ENCODE measurements around the gene GCNT4. TPM values are rescaled to one million over a fixed set of nuclear protein-coding genes. Genes with fewer than 3 reads are reported as not detected.

The GCNT4 gene
- total and polyA plus RNA-seq, 2 donors (not counting 3 experiments of a cell fraction or from before 2014, with no cell fraction given): not detected

DNA sequence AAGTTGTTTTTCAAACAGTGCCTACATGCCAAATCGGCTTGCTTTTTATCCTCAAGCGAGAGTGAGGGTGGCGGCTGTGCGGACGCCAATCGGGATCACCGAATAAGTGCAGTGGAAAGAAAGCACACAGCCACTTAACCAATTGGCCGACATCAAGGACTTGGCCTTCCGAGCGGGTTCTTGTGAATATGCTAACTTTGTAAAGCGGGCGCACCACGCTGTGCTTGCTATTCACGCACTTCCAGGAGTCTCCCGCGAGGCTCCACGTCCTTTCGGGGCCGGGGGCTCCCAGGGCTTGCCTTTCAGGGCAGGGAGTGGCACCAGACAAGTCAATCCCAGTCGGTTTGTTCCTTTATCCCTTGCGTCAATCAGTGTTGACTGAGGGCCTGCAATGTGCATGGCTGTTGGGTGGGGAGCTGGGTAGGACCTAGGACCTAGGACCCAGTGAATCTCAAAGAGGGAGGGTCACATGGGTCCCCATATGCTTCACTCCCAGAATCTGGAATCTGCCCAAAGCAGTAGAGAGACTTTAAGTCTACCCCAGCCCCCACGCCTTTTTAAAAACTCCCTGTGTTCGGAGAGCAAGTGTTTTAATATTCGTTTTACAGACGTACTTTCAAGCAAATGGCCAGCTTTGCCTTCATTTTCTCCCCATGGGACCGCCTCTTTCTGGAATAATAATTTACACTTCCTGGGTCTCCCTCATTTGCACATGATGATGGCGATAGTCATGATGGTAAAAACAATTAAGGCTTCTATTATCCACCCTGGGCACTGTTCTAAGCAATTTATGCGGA, 2.0 kb upstream of the GCNT4 start:
- CTCF ChIA-PET: interaction anchor here (0.7 to 1.8 kb wide), 8 partner anchors 13 to 1121 kb away, joined by 3 to 11 read pairs (median 4); partner anchors contain the start of genes ANKRD31 and HMGCR
- Histone ChIP-seq H3K4me2 (ENCODE audit: insufficient read depth, low read length) (peak overlapping the region; percentile 56), H4K20me1 (replicated peaks; ENCODE audit: control insufficient read depth, extremely low read depth, insufficient read depth, low read length) (no peaks in the 10 kb centered on the region), H3K36me3 (ENCODE audit: control insufficient read depth in 2 of 2, extremely low read depth in 1 of 2, insufficient read depth in 2 of 2, low read length in 2 of 2) (no peaks in the 10 kb centered on the region), H3K9me3 (replicated peaks; ENCODE audit: control insufficient read depth, insufficient read depth, low read length) (no peaks in the 10 kb centered on the region), H3K27ac (ENCODE audit: insufficient read depth, low read depth, low read length) (no peak overlapping the region), H3K9me1 (replicated peaks; ENCODE audit: control insufficient read depth, extremely low read depth, insufficient read depth, low read length) (no peaks in the 10 kb centered on the region), H3K79me2 (ENCODE audit: control insufficient read depth, insufficient read depth, low read length) (no peaks in the 10 kb centered on the region), H3K9ac (replicated peaks; ENCODE audit: extremely low read depth, insufficient read depth, low read length) (peak overlapping the region; percentile 38), H2AFZ (ENCODE audit: low read depth, low read length) (peak overlapping the region; percentile 95), H3K4me1 (ENCODE audit: control insufficient read depth, extremely low read depth, insufficient read depth, low read length) (peaks cover 14% of the 10 kb centered on the region), H3K4me3 (replicated peaks in 1 of 3; ENCODE audit: insufficient read depth in 1 of 3, low read depth in 1 of 3, low read length in 3 of 3) (peak overlapping the region; percentile 28 to 51 (median 48)), H3K27me3 (ENCODE audit: control insufficient read depth in 2 of 2, insufficient read depth in 2 of 2, low read length in 2 of 2) (peaks cover 0 to 1% of the 10 kb centered on the region in 2 experiments)
- FAIRE-seq (peak; percentile 71), DNase-seq (ENCODE audit: low read depth, low spot score) (no peak)
- dilution Hi-C loops (cut with MboI; ENCODE audit: extremely low pct_ligation_motif_present, low sequenced_read_pairs): no loop called here
- intact Hi-C loops (cut with micrococcal nuclease): loop anchor here (5.0 to 10.0 kb wide), 6 partner anchors 117 to 1123 kb away; partner anchors contain the start of genes ANKRD31 and POC5
- no TSS peak for BruUV-seq (replicated peaks)
- TF ChIP-seq EZH2 (IDR thresholded peaks at IDR 0.05; ENCODE audit: borderline replicate concordance, low read depth, low read length, severe bottlenecking) (peak; percentile 22), FOS (IDR thresholded peaks at IDR 0.05; ENCODE audit: borderline replicate concordance, insufficient read depth, low read length) (no peak)
- POLR2A ChIA-PET: no interaction called here

DNA sequence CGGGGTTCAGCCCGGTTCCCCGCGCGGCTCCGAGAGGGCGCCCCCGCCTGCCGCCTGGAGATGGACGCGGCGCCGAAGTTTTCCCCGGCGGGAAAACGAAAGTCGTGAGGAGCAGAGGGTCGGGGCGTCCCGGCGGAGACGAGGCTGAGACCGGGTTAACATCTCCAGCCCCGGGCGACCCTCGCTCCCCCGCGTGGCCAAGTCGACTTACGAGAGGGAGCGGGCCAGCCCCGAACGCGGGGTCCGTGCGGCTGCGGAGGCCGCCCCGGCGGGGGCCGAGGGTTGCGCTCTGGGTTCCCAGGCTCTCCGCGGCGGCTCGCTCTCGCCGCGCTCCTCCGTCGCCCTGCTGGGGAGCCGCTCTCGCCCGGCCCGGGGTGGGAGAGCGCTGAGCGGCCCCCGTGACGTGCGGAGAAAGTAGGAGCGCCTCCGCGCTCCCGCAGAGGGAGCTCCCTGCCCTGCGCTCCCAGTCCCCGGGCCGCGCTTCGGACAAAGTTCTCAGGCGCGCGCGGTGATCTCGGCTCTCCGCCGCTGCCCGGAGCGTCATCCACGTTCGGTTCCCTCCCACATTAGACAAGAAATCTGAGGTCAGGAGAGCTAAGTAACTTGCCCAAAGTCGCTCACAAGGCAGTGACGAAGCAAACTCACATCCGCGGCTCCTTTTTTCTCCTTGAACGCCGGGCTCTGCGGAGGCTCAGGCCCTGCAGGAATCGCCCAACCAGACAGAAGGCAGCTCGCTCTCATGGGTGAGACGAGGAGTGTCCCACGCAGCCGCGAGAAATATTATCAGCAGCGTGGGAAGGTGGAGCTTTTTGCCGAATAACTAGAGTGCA, 1.2 kb upstream of the GCNT4 start:
- dilution Hi-C loops (cut with MboI; ENCODE audit: extremely low pct_ligation_motif_present, low sequenced_read_pairs): no loop called here

More for the DNA sequence above, 1.2 kb upstream of the GCNT4 start:
- peaks cover 14% of the 10 kb centered on the region for H3K4me1 ChIP-seq (ENCODE audit: control insufficient read depth, extremely low read depth, insufficient read depth, low read length)
- H2AFZ ChIP-seq (ENCODE audit: low read depth, low read length): peak overlapping the region; percentile 95
- H3K79me2 ChIP-seq (ENCODE audit: control insufficient read depth, insufficient read depth, low read length): no peaks in the 10 kb centered on the region
- no peaks in the 10 kb centered on the region for H4K20me1 ChIP-seq (replicated peaks; ENCODE audit: control insufficient read depth, extremely low read depth, insufficient read depth, low read length)
- H3K4me2 ChIP-seq (ENCODE audit: insufficient read depth, low read length): peak overlapping the region; percentile 56
- peak overlapping the region; percentile 38 for H3K9ac ChIP-seq (replicated peaks; ENCODE audit: extremely low read depth, insufficient read depth, low read length)
- H3K27me3 ChIP-seq (ENCODE audit: control insufficient read depth in 2 of 2, insufficient read depth in 2 of 2, low read length in 2 of 2): peaks cover 0 to 2% of the 10 kb centered on the region in 2 experiments
- TF ChIP-seq POLR2A (IDR thresholded peaks at IDR 0.05; ENCODE audit: low read depth, low read length) (no peak), EZH2 (IDR thresholded peaks at IDR 0.05; ENCODE audit: borderline replicate concordance, low read depth, low read length, severe bottlenecking) (peak; percentile 1), MYC (IDR thresholded peaks at IDR 0.05; ENCODE audit: low read depth, low read length) (no peak), FOS (IDR thresholded peaks at IDR 0.05; ENCODE audit: borderline replicate concordance, insufficient read depth, low read length) (no peak), JUN (IDR thresholded peaks at IDR 0.05; ENCODE audit: borderline replicate concordance, insufficient read depth, insufficient read length, low read depth) (no peak), POLR2AphosphoS5 (IDR thresholded peaks at IDR 0.05; ENCODE audit: insufficient read depth, low read depth, low read length) (no peak), GATA2 (IDR thresholded peaks at IDR 0.05; ENCODE audit: insufficient read depth, insufficient read length, low read depth, low read length) (no peak)
- TF ChIP-seq, protein P1, sequence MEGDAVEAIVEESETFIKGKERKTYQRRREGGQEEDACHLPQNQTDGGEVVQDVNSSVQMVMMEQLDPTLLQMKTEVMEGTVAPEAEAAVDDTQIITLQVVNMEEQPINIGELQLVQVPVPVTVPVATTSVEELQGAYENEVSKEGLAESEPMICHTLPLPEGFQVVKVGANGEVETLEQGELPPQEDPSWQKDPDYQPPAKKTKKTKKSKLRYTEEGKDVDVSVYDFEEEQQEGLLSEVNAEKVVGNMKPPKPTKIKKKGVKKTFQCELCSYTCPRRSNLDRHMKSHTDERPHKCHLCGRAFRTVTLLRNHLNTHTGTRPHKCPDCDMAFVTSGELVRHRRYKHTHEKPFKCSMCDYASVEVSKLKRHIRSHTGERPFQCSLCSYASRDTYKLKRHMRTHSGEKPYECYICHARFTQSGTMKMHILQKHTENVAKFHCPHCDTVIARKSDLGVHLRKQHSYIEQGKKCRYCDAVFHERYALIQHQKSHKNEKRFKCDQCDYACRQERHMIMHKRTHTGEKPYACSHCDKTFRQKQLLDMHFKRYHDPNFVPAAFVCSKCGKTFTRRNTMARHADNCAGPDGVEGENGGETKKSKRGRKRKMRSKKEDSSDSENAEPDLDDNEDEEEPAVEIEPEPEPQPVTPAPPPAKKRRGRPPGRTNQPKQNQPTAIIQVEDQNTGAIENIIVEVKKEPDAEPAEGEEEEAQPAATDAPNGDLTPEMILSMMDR (IDR thresholded peaks at IDR 0.05; ENCODE audit: extremely low read depth in 1 of 2, insufficient read depth in 1 of 2, low read depth in 1 of 2, low read length in 2 of 2): peak in 1 of 2 donors; percentile 8
- TF ChIP-seq, protein P2, sequence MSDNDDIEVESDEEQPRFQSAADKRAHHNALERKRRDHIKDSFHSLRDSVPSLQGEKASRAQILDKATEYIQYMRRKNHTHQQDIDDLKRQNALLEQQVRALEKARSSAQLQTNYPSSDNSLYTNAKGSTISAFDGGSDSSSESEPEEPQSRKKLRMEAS (IDR thresholded peaks at IDR 0.05; ENCODE audit: insufficient read depth, insufficient read length): no peak
- H3K9me3 ChIP-seq (replicated peaks; ENCODE audit: control insufficient read depth, insufficient read depth, low read length): no peaks in the 10 kb centered on the region
- FAIRE-seq: no peak
- BruUV-seq (replicated peaks): no TSS peak
- H3K27ac ChIP-seq (ENCODE audit: insufficient read depth, low read depth, low read length): no peak overlapping the region
- intact Hi-C loops (cut with micrococcal nuclease): loop anchor here (1.0 to 10.0 kb wide), 8 partner anchors 28 to 1124 kb away; partner anchors contain the start of genes ANKRD31, CERT1, POC5 and POLK
- POLR2A ChIA-PET: no interaction called here
- CTCF ChIA-PET: interaction anchor here (0.7 to 1.8 kb wide), 8 partner anchors 12 to 1122 kb away, joined by 3 to 11 read pairs (median 4); partner anchors contain the start of genes ANKRD31 and HMGCR
- H3K4me3 ChIP-seq (replicated peaks in 1 of 3; ENCODE audit: insufficient read depth in 1 of 3, low read depth in 1 of 3, low read length in 3 of 3): peak overlapping the region; percentile 28 to 51 (median 48)
- H3K36me3 ChIP-seq (ENCODE audit: control insufficient read depth in 2 of 2, extremely low read depth in 1 of 2, insufficient read depth in 2 of 2, low read length in 2 of 2): no peaks in the 10 kb centered on the region
- peak; percentile 68 for DNase-seq (ENCODE audit: low read depth, low spot score)
- no peaks in the 10 kb centered on the region for H3K9me1 ChIP-seq (replicated peaks; ENCODE audit: control insufficient read depth, extremely low read depth, insufficient read depth, low read length)
